Measurements from ENCODE around the gene PLEK.

Gene PLEK

GRCh38 chr2:68367953-68368653 lies 3.0 kb downstream of the PLEK start:
- TF ChIP-seq, protein P1, sequence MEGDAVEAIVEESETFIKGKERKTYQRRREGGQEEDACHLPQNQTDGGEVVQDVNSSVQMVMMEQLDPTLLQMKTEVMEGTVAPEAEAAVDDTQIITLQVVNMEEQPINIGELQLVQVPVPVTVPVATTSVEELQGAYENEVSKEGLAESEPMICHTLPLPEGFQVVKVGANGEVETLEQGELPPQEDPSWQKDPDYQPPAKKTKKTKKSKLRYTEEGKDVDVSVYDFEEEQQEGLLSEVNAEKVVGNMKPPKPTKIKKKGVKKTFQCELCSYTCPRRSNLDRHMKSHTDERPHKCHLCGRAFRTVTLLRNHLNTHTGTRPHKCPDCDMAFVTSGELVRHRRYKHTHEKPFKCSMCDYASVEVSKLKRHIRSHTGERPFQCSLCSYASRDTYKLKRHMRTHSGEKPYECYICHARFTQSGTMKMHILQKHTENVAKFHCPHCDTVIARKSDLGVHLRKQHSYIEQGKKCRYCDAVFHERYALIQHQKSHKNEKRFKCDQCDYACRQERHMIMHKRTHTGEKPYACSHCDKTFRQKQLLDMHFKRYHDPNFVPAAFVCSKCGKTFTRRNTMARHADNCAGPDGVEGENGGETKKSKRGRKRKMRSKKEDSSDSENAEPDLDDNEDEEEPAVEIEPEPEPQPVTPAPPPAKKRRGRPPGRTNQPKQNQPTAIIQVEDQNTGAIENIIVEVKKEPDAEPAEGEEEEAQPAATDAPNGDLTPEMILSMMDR (IDR thresholded peaks at IDR 0.05; ENCODE audit: poor library complexity, severe bottlenecking), result no peak
- no peak overlapping the region for H3K4me3 ChIP-seq (ENCODE audit: severe bottlenecking)
- H3K4me1 ChIP-seq (ENCODE audit: insufficient read depth, poor library complexity, severe bottlenecking), result peaks cover 4% of the 10 kb centered on the region
- no peak for DNase-seq (ENCODE audit: low spot score)
- ATAC-seq (ENCODE audit: low read depth), result peak; percentile 52; the same call in 2 of the 3 replicates
- peak overlapping the region; percentile 16 for H3K27ac ChIP-seq (ENCODE audit: poor library complexity, severe bottlenecking)
- no peaks in the 10 kb centered on the region for H3K36me3 ChIP-seq (ENCODE audit: low read depth)
- no peaks in the 10 kb centered on the region for H3K27me3 ChIP-seq (ENCODE audit: insufficient read depth, poor library complexity, severe bottlenecking)
- no peaks in the 10 kb centered on the region for H3K9me3 ChIP-seq (ENCODE audit: severe bottlenecking)

DNA sequence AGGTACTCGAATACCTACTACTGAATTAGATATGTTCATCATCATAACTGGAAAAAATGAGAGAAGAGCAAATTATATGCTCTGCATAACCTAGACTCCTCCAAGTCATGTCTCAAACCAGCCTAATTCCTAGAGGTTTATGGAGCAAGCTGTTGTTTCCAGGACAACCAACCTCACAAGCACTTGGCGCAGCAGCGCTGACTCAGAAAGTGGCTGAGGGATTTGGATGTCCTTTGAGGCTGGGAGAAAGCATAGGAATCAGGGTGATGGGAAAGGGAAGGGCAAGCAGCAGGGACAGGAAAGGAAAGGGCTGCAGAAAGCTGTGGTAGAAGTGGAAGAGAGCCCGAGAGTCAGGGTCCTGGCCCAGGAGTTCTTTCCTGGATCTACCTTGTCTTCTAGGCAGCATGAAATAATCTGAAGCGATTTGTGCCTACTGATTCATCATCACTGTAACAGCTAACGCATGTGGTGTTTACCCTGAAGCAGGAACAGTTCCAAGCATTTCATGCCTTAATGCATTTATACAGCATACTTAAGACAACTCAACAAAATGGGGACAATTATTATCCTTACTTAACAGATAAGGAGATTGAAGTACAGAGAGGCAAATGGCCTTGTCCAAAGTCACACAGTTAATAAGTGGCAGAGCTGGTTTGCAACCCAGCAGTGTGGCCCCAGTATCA lies 3.7 kb downstream of the PLEK start:
- no peak for DNase-seq (ENCODE audit: low spot score)
- H3K4me1 ChIP-seq (ENCODE audit: insufficient read depth, poor library complexity, severe bottlenecking), result peaks cover 4% of the 10 kb centered on the region
- H3K36me3 ChIP-seq (ENCODE audit: low read depth), result no peaks in the 10 kb centered on the region
- no peaks in the 10 kb centered on the region for H3K27me3 ChIP-seq (ENCODE audit: insufficient read depth, poor library complexity, severe bottlenecking)
- H3K4me3 ChIP-seq (ENCODE audit: severe bottlenecking), result no peak overlapping the region
- peak overlapping the region; percentile 16 for H3K27ac ChIP-seq (ENCODE audit: poor library complexity, severe bottlenecking)
- peak; percentile 92 for ATAC-seq (ENCODE audit: low read depth)
- TF ChIP-seq, protein P1 (IDR thresholded peaks at IDR 0.05; ENCODE audit: poor library complexity, severe bottlenecking), result no peak
- no peaks in the 10 kb centered on the region for H3K9me3 ChIP-seq (ENCODE audit: severe bottlenecking)

- H3K4me1 ChIP-seq (ENCODE audit: insufficient read depth, poor library complexity, severe bottlenecking), result peaks cover 4% of the 10 kb centered on the region
- ATAC-seq (ENCODE audit: low read depth) (no peak), DNase-seq (ENCODE audit: low spot score) (no peak)
- H3K36me3 ChIP-seq (ENCODE audit: low read depth), result no peaks in the 10 kb centered on the region
- no peaks in the 10 kb centered on the region for H3K27me3 ChIP-seq (ENCODE audit: insufficient read depth, poor library complexity, severe bottlenecking)
- TF ChIP-seq, protein P1 (IDR thresholded peaks at IDR 0.05; ENCODE audit: poor library complexity, severe bottlenecking), result no peak
- no peaks in the 10 kb centered on the region for H3K9me3 ChIP-seq (ENCODE audit: severe bottlenecking)
- no peak overlapping the region for H3K27ac ChIP-seq (ENCODE audit: poor library complexity, severe bottlenecking)
- H3K4me3 ChIP-seq (ENCODE audit: severe bottlenecking), result no peak overlapping the region
Observed at GRCh38 chr2:68369337-68369734, 4.3 kb downstream of the PLEK start.

DNA sequence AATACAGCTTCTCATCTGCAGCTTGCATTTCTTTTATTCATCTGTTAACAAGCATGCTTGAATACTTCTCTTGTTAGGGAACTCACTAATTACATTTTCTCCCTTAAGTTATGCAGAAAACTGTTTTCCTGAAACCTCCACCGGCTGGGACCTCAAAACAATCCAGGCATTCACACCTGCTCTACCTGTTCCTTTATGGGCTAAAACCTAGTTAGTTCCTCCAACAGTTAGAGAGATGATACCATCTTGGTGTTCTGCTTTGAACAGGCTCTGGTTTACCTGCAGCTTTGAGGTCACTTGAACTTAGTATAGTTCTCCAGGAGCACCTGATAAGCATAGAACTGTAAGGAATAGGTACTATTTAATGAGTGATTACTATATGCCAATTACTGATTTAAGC lies 6.1 kb downstream of the PLEK start:
- peaks cover 4% of the 10 kb centered on the region for H3K4me1 ChIP-seq (ENCODE audit: insufficient read depth, poor library complexity, severe bottlenecking)
- TF ChIP-seq, protein P1 (IDR thresholded peaks at IDR 0.05; ENCODE audit: poor library complexity, severe bottlenecking), result no peak
- ATAC-seq (ENCODE audit: low read depth) (no peak), DNase-seq (ENCODE audit: low spot score) (no peak)
- no peak overlapping the region for H3K4me3 ChIP-seq (ENCODE audit: severe bottlenecking)
- H3K36me3 ChIP-seq (ENCODE audit: low read depth), result no peaks in the 10 kb centered on the region
- peaks cover under 1% of the 10 kb centered on the region for H3K27me3 ChIP-seq (ENCODE audit: insufficient read depth, poor library complexity, severe bottlenecking)
- no peaks in the 10 kb centered on the region for H3K9me3 ChIP-seq (ENCODE audit: severe bottlenecking)
- no peak overlapping the region for H3K27ac ChIP-seq (ENCODE audit: poor library complexity, severe bottlenecking)

DNA sequence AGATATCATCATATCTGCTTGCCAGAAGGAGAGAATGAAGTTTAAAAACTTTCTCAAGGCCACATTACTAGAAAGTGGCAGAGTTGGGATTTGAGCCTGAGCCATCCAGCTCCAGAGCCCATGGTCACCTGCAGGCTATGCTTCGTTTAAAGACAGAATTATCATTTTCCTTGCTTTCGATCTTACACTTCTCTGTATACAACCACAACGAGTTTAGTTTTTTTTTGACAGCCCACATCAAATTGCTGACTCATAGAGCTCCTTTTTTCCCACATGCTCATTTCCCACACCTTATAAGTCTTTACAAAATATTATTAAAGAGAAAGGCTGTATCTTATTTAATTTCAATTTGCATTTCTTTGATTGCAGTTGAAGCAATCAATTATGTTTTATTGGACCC lies 6.5 kb downstream of the PLEK start:
- Histone ChIP-seq H3K4me1 (ENCODE audit: insufficient read depth, poor library complexity, severe bottlenecking) (peaks cover 4% of the 10 kb centered on the region), H3K27ac (ENCODE audit: poor library complexity, severe bottlenecking) (no peak overlapping the region), H3K4me3 (ENCODE audit: severe bottlenecking) (no peak overlapping the region), H3K9me3 (ENCODE audit: severe bottlenecking) (no peaks in the 10 kb centered on the region), H3K27me3 (ENCODE audit: insufficient read depth, poor library complexity, severe bottlenecking) (peaks cover 5% of the 10 kb centered on the region), H3K36me3 (ENCODE audit: low read depth) (no peaks in the 10 kb centered on the region)
- ATAC-seq (ENCODE audit: low read depth) (no peak), DNase-seq (ENCODE audit: low spot score) (no peak)
- TF ChIP-seq, protein P1 (IDR thresholded peaks at IDR 0.05; ENCODE audit: poor library complexity, severe bottlenecking), result no peak

All from RWPE2 (cell line).